Measurements from ENCODE around the gene NPL.

NPL gene

GRCh38 chr1:182786223-182786994 lies 3.2 kb upstream of the NPL start:
- TF ChIP-seq CTCF (IDR thresholded peaks at IDR 0.05; ENCODE audit: poor library complexity, severe bottlenecking), result peak; percentile 54
- Histone ChIP-seq H3K27me3 (ENCODE audit: insufficient read depth, poor library complexity, severe bottlenecking) (peaks cover 10% of the 10 kb centered on the region), H3K4me1 (ENCODE audit: insufficient read depth, poor library complexity, severe bottlenecking) (peaks cover 4% of the 10 kb centered on the region), H3K27ac (ENCODE audit: poor library complexity, severe bottlenecking) (no peak overlapping the region), H3K36me3 (ENCODE audit: low read depth) (no peaks in the 10 kb centered on the region), H3K9me3 (ENCODE audit: severe bottlenecking) (no peaks in the 10 kb centered on the region), H3K4me3 (ENCODE audit: severe bottlenecking) (no peak overlapping the region)
- no peak for DNase-seq (ENCODE audit: low spot score)
- ATAC-seq (ENCODE audit: low read depth), result no peak

- DNase-seq (ENCODE audit: low spot score) (no peak), ATAC-seq (ENCODE audit: low read depth) (no peak)
- H3K27me3 ChIP-seq (ENCODE audit: insufficient read depth, poor library complexity, severe bottlenecking), result peaks cover 10% of the 10 kb centered on the region
- no peak overlapping the region for H3K27ac ChIP-seq (ENCODE audit: poor library complexity, severe bottlenecking)
- TF ChIP-seq CTCF (IDR thresholded peaks at IDR 0.05; ENCODE audit: poor library complexity, severe bottlenecking), result peak; percentile 29
- peaks cover 4% of the 10 kb centered on the region for H3K4me1 ChIP-seq (ENCODE audit: insufficient read depth, poor library complexity, severe bottlenecking)
- H3K9me3 ChIP-seq (ENCODE audit: severe bottlenecking), result no peaks in the 10 kb centered on the region
- no peak overlapping the region for H3K4me3 ChIP-seq (ENCODE audit: severe bottlenecking)
- H3K36me3 ChIP-seq (ENCODE audit: low read depth), result no peaks in the 10 kb centered on the region
Measured at GRCh38 chr1:182786995-182787324, 2.6 kb upstream of the NPL start.

- H3K27ac ChIP-seq (ENCODE audit: poor library complexity, severe bottlenecking), result no peak overlapping the region
- no peak overlapping the region for H3K4me3 ChIP-seq (ENCODE audit: severe bottlenecking)
- no peaks in the 10 kb centered on the region for H3K9me3 ChIP-seq (ENCODE audit: severe bottlenecking)
- DNase-seq (ENCODE audit: low spot score) (no peak), ATAC-seq (ENCODE audit: low read depth) (no peak)
- peaks cover 10% of the 10 kb centered on the region for H3K27me3 ChIP-seq (ENCODE audit: insufficient read depth, poor library complexity, severe bottlenecking)
- TF ChIP-seq CTCF (IDR thresholded peaks at IDR 0.05; ENCODE audit: poor library complexity, severe bottlenecking), result no peak
- H3K4me1 ChIP-seq (ENCODE audit: insufficient read depth, poor library complexity, severe bottlenecking), result peaks cover 4% of the 10 kb centered on the region
- H3K36me3 ChIP-seq (ENCODE audit: low read depth), result no peaks in the 10 kb centered on the region
Measured at GRCh38 chr1:182791281-182792179, 2.0 kb downstream of the NPL start.

- DNase-seq (ENCODE audit: low spot score), result no peak
- no peak overlapping the region for H3K4me3 ChIP-seq (ENCODE audit: severe bottlenecking)
- no peak for ATAC-seq (ENCODE audit: low read depth)
- no peak overlapping the region for H3K27ac ChIP-seq (ENCODE audit: poor library complexity, severe bottlenecking)
- H3K9me3 ChIP-seq (ENCODE audit: severe bottlenecking), result no peaks in the 10 kb centered on the region
- TF ChIP-seq CTCF (IDR thresholded peaks at IDR 0.05; ENCODE audit: poor library complexity, severe bottlenecking), result no peak
- no peaks in the 10 kb centered on the region for H3K36me3 ChIP-seq (ENCODE audit: low read depth)
- H3K4me1 ChIP-seq (ENCODE audit: insufficient read depth, poor library complexity, severe bottlenecking), result peaks cover 4% of the 10 kb centered on the region
- H3K27me3 ChIP-seq (ENCODE audit: insufficient read depth, poor library complexity, severe bottlenecking), result peaks cover 2% of the 10 kb centered on the region
Measured at GRCh38 chr1:182794091-182794490, 4.5 kb downstream of the NPL start.

All from RWPE2 (cell line).